Right lobe of liver (tissue), 4 donors: ENCODE measurements around the gene INSR.

Experiments
- CTCF ChIP-seq, 4 donors: fragments of 200-600 bp in 3 of 4; fragments of 450-650 bp in 1 of 4; IDR thresholded peaks; one replicate each; pipeline versions ENCODE4 v1.5.1 to v1.8.0; 2016 to 2022; ENCODE audit warnings: antibody characterized with exemption in 4 of 4, mild to moderate bottlenecking in 2 of 4
- POLR2A ChIP-seq: fragments of 450-650 bp; IDR thresholded peaks from one replicate; pipeline ENCODE4 v1.6.1; 2017; ENCODE audit warnings: antibody characterized with exemption, mild to moderate bottlenecking
- donor health status: DM: no; HTN: no; CAD: no.
- donor health status: DM: no; HTN: no; CAD: no.
- donor health status: DM: no; HTN: yes; CAD: no.

GRCh38 chr19:7292950-7293761, 1.1 kb downstream of the INSR start:
- TF ChIP-seq CTCF (IDR thresholded peaks at IDR 0.05) (no peak), POLR2A (peak; percentile 14)
